Head of caudate nucleus (tissue), 42 donors: ENCODE data around the gene RD3L.

Experiments
- DNase-seq, 42 donors: peaks; one replicate each; pipeline versions ENCODE4 v3.0.0 to v3.0.0-alpha.2; 2020 to 2021; ENCODE audit warnings: mixed read lengths in 7 of 42
- intact Hi-C: fragments of 100-400 bp; cut with DNase I; formaldehyde crosslinking; loops from one replicate; pipeline ENCODE4 v1.15.0; 2022

Gene RD3L

DNA sequence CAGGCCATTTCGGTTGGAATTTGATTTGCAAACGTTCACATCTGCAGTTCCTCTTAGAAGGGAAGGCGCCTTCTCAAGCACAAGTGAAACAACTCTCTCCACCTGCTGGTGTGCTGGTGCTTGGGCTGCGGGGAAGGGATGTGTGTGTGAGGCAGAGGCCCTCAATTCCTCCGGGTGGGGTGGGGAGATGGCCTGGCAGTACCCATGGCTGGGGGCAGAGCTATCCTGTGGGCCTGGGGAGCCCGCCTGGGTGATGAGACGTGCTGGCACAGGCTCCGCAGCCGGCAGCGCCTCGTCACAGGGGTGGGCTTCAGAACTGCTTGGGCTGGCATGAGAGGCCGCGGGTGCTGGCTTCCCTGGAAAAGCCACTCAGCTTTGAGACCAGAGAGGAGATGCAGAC lies 43.0 kb downstream of the RD3L start:
- DNase-seq: no peak
- intact Hi-C loops: no loop called here

GRCh38 chr14:103898711-103899110 lies 43.6 kb downstream of the RD3L start:
- no peak for DNase-seq
- intact Hi-C loops: no loop called here

- DNase-seq: no peak
- intact Hi-C loops: no loop called here
Measured at GRCh38 chr14:103898204-103898603, 44.1 kb downstream of the RD3L start.

DNA sequence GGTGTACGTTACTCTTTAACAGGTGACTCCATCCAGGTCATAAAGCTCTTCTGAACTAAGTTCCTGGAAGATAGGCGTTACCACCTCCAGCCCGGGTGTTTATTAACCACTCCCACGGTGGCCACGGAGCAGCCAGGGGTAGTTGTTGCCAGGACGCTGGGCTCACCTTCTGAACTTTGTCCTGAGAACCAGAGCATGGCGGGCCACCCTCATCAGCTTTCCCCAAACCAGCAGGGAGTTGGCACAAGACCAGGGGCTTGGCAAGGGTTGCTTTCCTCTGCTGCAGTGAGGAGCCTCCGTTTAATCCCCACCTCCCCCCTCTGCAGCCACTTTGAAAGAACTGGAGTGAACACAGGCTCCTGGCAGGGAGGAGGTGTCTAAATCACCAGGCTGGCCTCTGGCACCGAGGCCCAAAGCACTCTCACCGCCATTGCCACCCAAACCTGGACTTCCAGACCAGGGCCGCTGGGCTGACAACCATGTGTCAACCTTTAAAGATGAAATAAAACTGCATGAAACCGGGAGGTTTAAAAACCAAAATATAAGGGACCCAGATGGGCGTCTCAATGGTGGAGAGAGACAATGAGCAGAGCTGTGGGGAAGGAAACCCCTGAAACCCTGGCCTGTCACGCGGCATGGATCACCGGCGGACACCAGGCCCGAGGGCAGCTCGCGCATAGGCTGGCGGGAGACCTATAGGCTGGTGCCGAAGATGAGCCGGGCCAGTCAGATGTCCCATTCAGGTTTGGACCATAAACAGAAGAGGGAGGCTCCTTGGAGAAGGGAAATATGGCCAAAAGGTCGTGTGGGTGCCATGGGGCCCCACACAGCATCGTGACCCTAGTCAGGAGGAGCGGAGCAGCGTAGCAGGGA lies 45.0 kb downstream of the RD3L start:
- DNase-seq: no peak
- intact Hi-C loops: no loop called here

DNA sequence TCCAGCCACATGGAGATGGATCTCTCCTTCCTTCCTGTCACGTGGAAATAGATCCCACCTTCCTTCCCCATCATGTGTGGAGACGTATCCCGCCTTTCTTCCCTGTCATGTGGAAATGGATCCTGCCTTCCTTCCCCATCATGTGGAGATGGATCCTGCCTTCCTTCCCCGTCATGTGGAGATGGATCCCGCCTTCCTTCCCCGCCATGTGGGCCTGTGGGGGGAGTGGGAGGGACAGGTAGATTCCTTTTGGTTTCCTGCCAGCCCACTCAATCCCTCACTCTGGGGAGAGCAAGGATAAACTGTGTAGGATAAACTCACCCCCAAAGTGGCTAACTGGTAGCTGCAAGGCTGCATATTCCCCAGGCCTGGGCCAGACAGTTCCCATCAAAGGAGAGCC lies 45.8 kb downstream of the RD3L start:
- DNase-seq: no peak
- intact Hi-C loops: no loop called here

DNA sequence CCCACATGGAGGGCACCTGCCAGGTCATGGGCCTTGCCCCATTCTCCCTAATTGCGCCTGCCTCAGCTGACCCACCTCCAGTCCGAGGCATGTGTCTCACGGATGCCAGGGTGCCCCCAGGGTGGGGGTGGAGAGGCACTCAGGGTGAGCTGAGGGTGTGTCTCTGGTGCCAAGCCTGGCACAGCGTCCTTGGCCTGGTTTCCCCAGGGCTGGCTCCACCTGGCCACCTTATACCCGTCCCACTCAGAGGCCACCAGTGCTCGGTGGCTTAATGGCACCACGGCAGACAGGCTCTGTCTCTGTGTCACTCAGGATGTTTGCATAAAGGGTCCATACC lies 47.6 kb downstream of the RD3L start:
- intact Hi-C loops: no loop called here

DNA sequence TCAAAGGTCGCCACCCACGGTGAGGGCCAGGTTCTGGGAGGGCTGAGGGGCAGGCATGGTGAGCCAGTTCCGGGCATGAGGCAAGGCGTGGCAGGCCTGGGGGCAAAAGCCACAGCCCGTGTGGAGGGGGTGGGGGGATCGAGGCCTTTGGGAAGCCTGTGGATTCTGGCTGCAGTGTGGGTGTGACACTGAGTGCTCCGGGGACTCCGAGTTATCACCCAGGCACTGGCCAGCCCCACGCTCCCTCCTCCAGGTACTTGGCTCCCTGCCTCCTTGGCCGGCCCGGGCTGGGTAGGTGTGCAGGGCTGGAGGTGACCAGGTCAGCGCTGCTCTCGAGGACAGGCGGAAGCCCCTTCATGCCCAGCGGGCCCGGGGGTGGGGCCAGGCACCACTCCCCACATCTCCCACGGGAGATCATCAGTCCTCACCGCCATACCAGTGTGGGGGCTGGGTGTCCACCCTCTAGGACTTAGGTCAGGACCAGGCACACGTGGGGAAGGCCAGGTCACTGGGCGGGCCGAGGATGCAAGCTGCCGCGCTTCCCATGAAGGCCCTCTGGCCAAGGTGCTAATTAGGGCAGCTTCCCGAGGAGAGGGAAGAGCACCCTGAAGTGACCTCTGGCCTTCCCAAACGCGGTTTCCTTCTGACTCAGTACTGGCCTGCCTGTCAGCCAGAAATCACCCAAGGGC lies 48.2 kb downstream of the RD3L start:
- intact Hi-C loops: no loop called here
- no peak for DNase-seq

More for the DNA sequence above, 47.6 kb downstream of the RD3L start:
- no peak for DNase-seq

DNA sequence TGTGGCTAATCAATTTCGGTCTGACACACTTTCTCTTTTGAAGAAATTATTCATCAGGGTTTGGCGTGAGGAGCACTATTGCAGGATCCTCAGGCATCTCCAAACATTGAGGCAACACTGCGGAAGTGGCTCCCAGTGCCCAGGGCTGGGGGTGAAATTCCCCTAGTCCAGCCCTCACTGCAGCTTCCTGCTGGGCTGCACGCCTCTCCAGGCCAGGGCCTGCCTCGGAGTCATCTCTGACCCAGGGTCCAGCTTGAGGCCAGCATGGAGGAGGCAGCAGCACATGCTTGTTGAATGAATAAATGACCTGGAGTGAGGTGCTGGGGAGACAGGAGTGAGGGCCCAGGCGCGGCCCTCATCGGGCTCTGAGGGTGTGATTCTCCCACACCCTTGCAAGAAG lies 50.1 kb downstream of the RD3L start:
- no peak for DNase-seq

GRCh38 chr14:103891667-103892215 lies 50.6 kb downstream of the RD3L start:
- DNase-seq: no peak
- intact Hi-C loops: no loop called here

More for the DNA sequence above, 50.1 kb downstream of the RD3L start:
- intact Hi-C loops: no loop called here

GRCh38 chr14:103890821-103891666 lies 51.3 kb downstream of the RD3L start:
- DNase-seq: no peak
- intact Hi-C loops: no loop called here
